ENCODE results near the gene C2orf72.
"Not testable (repeated sequence)": the region's sequence is repeated elsewhere in the genome, so short reads cannot be mapped to it uniquely, and the experiment has no call there.

The C2orf72 gene

DNA sequence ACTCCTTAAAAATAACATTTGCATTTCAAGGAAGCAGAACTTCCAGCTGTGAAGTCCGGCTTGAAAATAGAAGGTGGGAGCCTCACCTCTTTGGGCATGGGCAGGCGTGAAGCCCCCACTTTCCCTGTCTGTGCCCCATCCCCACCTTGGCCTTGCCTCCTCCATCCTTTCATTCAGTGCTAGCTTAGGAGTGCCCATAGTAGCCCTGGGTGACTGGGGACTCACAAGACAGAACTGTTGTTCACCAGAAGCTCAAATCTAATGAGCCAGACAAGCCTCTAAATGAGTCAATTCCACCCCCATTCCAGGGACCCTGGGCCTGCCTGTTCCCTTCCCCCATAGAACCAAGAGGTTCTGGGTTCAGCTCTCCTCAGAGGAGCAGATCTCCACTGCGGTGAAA is 21.4 kb upstream of the C2orf72 start:
- DNase-seq = no peak

DNA sequence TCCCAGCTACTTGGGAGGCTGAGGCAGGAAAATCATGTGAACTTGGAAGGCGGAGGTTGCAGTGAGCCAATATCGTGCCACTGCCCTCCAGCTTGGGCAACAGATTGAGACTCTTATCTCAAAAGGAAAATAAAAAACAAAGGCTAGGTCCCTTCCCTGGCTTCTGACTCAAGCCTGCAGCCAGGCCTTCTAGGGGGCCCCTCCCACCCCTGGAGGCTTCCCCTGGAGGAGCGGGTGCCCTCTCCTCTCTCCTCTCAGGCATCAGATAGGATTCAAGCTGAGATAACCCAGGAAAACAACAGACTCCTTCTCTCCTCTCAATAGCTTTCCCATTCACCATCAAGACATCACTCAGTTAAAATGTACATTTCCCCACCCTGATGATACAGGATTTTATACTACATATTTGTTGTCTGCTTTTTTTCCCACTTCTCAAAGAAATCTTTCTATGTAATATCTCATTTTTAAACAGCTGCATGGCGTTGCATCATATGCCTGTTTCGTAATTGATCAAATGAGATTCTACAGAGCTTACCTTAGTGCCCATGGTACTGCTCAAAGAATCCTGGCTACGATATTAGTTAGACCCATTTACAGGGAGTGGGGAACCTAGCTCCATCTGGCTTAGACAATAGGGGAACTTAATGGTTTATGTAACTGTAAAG is 20.6 kb upstream of the C2orf72 start:
- DNase-seq = no peak

DNA sequence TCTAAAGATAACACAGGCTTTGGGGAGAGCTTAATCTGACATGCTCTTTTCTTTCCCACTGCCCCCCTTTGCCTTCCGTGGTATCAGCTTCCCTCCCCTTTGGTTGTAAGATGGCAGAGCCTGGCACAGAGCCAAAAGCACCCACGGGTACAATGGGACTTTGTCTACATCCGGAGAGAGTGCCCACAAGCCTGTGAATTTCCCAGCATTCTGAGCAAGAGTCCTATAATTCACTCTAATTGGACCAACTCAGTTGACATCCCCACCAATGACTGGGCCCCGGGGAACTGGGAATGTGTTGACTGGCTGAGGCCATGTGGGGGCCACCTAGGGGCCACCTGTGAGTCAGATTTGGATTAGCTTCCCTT is 20.1 kb upstream of the C2orf72 start:
- no peak for DNase-seq

DNA sequence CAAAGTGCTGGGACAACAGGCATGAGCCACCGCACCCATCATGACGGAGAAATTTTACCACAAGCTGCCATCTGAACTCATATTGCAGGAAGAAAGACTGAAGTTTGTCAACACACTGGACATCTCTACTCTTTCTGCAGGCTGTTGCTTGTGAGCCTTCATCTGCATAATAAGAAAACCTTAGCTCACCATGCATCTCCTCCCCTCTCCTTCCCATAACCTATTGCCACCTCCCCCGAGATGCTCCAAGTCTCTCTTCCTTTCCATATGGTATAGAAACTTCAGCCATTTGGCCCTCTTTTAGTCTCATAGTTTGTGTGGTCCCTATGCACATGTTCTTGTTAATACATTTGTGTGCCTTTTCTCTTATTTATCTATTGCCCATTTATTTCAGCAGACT is 19.1 kb upstream of the C2orf72 start:
- no peak for DNase-seq

DNA sequence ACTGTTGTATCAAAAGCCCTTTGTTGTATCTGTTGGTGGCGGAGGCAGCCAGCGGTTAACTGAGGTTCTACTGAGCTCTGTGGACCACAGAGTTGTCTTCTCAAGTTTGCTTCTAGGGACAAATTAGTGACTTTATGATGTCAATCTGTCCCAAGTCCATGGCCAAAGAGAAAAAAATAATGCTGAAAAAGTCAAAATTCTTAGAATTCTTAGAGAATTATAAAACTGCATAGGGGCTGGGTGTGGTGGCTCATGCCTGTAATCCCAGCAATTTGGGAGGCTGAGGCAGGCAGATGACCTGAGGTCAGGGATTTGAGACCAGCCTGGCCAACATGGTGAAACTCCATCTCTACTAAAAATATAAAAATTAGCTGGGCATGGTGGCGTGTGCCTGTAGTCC is 12.3 kb upstream of the C2orf72 start:
- DNase-seq = not testable (repeated sequence)

DNA sequence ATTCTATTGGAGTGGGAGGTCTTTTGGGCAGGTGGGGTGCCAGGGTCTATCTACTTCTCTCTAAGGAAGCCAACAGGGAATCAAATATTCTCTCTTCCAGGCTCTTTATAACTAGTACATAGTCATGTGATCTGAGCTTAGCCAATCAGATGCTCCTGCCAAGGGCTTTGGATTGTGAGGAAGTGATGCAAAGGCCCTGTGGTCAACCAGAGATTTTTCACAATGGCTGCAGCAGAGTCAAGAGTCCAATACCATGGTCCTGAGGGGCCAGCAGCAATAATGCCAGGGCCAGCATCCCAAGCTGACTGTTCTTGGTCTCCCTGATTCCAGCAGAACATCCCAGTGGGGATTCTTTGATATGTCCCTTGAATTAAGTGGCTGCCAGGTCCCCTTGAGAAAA is 8.4 kb upstream of the C2orf72 start:
- DNase-seq = no peak

DNA sequence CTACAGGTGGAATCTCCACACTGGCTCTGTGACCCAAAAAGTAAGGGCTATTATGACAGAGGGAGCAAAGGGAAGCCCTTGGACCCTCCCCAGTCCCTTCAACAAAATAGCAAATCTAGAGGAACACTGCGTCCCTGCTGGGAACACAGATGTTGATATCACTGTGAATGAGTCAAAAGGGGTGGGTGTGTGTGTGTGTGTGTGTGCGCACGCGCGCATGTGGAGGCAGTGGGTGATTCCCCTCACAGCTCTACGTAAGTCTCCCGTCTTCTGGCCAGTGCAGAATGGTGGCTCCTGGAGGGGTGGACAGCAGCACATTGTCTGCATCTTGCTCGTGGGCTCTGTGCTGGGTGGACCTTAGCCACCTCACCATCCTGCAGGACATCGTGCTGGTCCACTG is 7.8 kb upstream of the C2orf72 start:
- DNase-seq = no peak

DNA sequence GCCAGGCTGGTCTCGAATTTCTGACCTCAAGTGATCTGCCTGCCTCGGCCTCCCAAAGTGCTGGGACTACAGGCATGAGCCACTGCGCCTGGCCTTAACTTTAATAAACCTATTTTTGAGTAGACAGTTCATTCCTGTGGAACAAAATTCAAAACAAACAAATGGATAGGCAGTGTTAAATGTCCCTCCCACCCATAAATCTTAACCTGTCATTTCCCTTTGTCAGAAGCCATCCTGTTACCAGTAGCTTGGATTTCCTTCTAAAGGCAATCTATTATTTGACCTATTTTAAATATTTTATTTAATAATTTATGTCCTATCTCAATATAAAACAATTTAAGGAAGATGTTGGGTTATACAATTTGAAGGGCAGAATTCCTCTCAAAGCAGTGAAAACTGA is 6.6 kb upstream of the C2orf72 start:
- DNase-seq = no peak

DNA sequence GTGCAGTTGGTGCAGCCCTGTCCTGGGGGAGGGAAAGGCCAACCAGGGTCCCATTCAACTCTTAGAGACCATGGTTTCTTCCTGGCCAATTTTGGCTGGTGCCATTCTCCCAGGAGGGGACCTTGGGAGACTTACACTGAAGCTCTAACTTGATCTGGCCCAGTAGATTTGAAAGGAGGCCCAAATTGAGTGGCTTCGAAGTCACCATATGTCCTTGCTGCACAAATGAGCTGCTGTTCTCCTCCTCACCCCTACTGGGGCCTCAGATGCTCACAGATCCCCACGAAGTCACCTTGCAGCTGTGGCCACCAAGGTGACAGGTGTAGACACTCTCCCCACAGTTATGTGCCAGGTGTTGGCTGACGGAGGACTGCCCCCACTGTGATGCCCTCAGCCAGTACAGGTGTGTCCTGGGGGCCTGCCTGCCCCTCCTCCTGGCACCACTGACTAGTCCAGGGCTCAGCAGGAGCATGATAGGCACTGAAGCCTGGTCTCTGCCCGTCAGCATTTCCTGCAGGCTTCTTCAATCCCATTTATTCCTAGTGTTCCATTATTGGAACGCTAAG is 4.7 kb upstream of the C2orf72 start:
- DNase-seq = no peak

DNA sequence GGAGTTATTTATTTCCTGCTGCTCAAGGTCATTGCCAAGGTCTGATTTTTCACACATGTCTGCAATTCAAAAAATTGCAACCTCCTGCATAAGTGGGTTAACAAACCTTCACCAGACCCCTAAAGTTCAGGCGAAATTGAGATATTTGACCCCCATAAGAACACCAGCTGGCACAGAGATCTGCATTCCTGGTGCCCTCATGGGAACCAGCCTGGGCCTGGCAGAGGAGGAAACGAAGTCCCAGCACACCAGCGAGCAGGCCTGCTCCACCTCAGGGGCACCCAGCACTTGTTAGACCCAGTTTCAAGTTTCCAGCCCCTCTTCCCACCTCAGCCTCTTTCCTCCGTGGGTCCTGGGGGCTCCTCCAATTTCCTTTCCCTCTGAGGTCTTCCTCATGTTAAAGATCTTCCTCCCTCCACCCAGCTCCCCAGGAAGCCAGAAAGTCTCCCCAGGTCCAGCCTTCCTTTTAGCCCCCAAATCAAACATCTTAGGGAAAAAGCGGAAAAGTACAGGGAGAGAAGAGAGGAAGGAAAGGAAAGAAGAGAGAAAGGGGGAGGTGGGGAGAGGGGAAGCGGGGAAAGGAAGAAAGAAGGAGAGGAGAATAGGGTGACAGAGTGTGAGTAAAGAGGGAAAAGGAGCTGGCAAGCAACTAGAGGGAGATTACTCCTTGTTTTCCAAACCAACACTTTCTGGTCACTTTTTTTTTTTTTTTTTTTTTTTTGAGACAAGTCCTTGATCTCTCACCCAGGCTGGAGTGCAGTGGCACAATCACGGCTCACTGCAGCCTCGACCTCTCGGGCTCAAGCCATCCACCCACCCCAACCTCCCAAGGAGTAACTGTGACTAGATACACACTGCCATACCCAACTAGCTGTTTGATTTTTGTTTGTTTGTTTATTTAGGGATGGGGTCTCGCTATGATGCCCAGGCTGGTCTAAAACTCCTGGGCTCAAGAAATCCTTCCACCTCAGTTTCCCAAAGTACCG is 3.9 kb upstream of the C2orf72 start:
- no peak for DNase-seq

DNA sequence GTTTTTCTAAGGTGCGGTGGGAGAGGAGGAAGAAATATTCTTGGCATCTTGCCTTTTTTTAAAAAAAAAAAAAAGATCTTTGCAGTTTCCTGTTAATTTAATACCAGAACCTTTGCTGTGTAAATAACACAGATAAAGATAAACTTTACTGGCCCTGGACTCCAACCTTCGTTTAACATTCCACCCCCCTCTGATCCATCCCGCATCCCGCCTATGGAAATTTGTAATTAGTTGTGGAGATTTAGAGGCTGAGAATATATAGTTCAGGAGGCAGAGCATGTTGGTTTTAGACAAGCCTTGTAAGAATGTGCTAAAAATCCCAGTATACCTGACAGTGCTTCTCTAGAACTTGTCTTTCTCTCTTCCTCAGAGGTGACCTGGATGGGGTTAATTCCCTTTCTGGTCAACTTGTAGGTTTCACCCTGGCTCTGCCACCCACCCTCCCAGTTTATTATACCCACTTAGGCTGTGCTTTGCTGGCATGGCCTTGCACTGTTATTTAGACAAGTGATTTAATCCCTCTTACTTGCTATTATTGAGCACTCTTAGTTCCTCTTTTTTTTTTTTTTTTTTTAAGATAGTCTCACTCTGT is 2.9 kb upstream of the C2orf72 start:
- DNase-seq = no peak

DNA sequence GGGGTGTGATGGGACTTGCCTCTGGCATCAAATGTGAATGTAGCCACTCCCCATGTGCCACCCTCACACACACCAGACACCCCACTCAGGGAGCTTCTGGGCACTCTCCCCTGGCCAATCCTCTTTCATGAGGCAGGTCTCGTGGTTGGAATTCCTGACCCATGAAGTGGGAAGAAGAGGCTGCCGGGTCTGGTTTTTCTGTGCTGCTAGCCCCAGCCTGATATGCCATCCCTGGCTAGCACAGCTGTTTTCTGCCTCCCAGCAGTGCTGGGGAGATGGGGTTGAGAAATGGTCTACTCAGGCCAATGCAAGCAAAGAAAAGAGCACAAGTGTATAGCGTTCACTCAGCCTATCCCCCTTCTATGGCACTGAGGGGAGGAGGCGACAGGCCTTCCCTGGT is 1.2 kb upstream of the C2orf72 start:
- DNase-seq = no peak

DNA sequence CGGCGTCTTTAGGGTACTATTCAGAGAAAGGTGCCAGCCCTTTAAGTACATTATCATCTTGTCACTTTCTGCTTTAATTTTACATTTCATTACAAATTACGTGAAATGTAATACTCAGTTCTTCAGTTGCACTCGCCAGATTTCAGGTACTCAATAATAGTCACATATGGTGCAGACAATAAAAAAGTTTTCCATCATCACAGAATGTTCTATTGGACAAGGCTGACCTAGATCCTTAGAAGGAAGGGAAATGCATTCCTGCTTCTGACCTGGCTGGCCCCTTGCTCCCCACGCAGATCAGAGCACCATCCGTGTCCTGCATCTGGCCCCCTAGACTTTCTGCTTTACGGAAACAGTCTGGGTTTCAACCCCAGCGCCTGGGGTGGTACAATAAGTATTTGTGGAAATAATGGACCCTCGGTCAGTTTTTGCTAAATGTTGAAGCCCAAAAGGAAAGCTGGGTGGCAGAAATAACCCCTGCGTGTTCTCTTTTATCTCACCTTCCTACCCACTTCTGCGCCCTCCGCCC is 681 bp upstream of the C2orf72 start:
- no peak for DNase-seq

DNA sequence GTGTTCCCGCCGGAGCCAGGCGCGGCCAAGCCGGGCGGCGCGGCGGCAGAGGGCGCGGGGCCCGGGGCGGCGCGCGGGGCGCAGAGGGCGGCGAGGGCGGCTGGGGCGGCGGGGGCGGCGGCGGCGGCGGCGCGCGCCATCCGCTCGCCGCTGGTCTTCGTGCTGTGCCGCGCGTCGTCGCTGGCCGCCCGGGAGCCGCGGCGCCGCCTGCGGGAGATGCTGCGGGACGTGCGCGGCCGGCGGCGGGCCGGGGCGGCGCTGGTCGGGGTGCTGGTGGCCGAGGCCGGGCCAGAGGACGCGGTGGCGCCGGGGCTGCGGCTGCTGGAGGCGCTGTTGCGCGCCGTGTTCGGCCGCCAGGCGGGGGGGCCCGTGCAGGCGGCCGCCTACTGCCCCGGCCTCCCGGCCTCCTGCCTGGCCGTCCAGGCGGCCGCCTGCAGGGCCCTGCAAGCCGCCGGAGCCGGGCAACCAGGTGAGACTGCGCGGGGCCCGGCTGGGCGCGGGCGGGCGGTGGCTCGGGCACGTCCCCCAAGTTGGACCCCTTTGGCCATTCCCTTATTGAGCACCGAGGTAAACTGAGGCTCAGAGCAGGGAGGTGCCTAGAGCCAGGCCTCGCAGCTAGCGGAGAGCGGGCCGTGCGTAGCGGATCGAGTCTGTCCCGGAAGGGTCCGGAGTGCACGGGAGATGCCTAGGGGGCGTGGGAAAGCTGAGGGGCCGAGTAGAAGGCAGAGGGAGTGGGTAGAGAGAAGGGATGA is 584 bp downstream of the C2orf72 start:
- no peak for DNase-seq

DNA sequence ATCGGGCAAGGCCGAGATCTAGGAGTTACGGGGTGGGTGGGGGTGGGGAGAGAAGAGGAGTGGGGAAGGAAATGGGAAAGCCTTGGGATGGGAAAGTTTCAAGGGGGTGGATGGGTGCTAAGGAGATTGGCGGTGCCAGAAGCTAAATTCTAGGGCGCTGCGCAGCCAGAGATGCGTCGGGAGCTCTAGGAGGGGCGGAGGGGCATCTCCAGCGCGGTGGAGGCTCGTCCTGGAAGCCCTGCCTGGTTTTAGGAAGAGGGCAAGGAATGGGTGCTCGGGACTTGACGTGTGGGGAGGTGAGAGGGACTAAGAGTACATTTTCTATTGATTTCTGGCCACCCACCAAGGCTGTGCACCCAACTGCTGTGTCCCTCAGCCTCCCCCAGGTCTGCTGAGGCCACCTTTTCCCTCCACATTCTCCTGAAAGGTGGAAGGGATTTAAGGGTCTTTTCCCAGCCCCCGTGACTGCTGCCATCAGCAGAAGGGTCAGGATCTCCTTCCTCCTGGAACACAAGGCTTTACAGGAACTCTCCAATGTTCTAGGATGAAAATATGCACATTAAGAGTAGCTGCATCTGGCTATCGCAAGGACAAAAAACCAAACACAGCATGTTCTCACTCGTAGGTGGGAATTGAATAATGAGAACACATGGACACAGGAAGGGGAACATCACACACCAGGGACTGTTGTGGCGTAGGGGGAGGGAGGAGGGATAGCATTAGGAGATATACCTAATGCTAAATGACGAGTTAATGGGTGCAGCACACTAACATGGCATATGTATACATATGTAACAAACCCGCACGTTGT is 1.4 kb downstream of the C2orf72 start:
- no peak for DNase-seq

DNA sequence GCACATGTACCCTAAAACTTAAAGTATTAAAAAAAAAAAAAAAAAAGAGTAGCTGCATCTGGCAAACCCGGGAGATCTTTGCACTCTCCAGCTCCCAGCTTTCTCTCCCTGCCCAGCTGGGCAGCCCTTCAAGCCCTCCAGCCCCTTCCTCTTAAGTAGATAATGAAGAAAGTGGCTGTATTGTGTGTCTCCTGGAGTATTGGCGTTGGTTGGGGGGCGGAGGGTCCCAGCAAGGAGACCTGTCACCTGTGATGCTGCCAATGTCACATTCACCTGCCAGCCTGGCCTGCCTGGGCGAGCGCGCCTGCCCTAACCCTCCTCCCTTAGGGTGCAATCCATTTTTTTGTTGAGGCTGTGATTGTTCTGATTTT is 2.0 kb downstream of the C2orf72 start:
- DNase-seq = no peak

DNA sequence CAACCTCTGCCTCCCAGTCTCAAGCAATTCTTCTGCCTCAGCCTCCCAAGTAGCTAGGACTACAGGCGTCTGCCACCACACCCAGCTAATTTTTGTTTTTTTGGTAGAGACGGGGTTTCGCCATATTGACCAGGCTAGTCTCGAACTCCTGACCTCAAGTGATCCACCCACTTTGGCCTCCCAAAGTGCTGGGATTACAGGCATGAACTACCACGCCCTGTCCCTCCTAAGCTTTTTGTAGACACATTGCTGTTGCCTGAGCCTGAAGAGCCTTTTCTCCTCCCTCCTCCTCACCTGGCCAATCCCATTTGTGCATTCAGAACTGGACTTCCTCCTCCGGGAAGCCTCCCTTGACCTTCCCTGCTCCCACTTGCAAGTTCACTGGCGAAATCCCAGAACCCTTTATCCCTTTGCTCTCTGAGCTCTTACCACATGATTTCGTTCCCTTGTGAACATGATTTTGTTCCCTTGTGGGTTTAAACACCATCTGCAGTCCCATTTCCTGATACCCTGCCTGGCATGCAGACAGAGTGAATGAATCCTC is 2.6 kb downstream of the C2orf72 start:
- no peak for DNase-seq

DNA sequence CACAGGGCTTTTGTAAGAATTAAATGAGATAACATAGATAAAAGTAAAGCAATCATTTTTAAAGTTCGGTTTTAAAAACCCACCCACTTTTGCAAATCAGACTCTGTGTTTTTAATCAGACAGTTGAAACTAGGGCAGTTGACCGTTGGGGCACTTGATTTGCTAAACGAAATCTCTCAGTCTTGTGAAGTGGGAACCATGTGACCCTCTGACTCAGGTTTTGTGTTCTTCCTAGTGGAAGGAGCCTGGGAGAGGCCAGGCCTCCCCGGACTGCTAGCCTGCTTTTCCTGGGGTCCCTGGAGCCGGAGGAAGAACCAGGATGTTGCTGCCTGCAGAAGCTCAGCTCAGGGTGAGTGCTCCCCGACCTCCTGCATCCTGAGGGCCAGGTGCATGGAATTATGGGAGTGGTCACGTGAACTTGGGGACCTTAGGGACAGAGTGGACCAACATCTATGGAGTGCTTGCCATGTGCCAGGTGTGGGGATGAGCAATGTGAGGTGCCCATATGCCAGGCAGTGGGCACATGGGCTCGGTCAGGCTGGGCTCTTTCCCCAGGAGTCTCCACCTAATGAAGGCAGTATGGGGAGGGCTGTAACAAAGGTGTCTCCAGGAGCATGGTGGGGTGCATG is 3.9 kb downstream of the C2orf72 start:
- no peak for DNase-seq

DNA sequence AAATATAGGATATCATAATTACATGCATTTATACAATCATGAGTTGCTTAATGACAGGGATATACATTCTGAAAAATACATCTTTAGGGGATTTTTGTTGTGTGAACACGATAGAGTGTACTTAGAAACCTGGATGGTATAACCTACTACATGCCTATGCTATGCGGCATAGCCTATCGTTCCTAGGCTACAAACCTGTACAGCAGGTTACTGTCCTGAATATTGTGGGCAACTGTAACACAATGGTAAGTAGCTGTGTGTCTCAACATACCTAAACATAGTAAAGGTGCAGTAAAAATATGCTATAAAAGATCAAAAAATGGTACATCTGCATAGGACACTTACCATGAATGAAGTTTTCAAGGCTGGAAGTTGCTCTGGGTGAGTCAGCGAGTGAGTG is 6.5 kb downstream of the C2orf72 start:
- no peak for DNase-seq

DNA sequence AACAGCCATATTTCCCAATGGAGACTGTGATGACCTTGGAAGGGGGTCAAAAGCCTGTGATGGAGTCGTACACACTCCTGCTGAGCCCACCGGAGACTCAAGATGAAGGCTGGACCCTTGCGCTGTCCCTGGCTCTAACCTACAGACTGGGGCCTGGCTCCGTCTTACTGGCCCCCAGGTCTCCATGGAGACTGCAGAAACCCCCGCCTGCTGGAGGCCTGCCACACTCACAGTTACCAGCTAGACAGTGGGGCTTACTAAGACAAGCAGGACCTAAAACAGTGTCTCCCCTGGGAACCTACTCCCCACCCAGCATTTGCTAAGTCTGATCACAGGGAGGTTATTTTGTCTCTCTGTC is 9.6 kb downstream of the C2orf72 start:
- no peak for DNase-seq

DNA sequence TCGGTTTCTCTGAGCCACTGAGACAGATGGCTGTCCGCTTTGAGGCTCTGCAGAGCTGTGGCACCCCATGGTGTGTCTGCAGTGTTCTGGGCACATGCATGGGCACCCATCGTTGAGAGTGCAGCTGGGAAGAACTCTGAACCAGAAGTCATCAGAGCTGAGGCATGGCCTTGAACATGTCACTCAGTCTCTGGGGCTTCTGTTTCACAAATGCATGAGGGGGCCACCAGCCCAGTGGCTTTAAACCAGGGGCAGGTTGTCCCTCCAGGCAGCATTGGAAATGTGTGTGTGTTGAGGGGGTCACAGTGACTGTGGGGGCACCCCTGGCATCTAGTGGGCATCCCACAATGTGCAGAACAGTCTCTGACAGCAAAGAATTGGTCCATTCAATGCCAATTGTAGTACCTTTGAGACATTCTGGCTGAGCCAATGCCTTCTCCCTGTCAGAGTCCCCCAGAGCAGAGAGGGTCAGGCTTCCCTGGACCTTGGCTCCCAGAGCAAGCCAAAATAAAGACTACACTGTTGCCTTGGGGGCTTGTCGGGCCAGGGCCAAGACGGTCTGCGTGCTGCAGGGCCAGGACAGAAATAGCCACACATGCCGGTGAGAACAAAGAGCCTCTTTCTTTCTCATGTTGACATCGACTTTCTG is 10.1 kb downstream of the C2orf72 start:
- DNase-seq = no peak
